Tibial artery (tissue), 4 donors: ENCODE data around the gene PRPF8.

ENCODE experiments used
- DNase-seq, 2 donors: peaks; one replicate each; pipeline ENCODE4 v3.0.0-alpha.2; 2019
- H3K27ac ChIP-seq, 2 donors: fragments of 200-600 bp; sonication (generic) in 1 of 2; 1 replicate in 1 of 2; 2 replicates in 1 of 2; pipeline ENCODE4 v1.5.1; 2018 to 2019; ENCODE audit warnings: mild to moderate bottlenecking in 1 of 2
- H3K27me3 ChIP-seq, 2 donors: fragments of 200-600 bp; sonication (generic) in 1 of 2; one replicate each; pipeline versions ENCODE4 v1.5.1 to v1.6.0; 2016 to 2019
- H3K36me3 ChIP-seq, 3 donors: fragments of 200-600 bp; sonication (generic) in 2 of 3; one replicate each; pipeline ENCODE4 v1.5.1; 2016 to 2019; ENCODE audit warnings: mild to moderate bottlenecking in 2 of 3
- H3K4me1 ChIP-seq, 4 donors: fragments of 200-600 bp; sonication (generic) in 2 of 4; 1 replicate in 3 of 4; 2 replicates in 1 of 4; pipeline ENCODE4 v1.5.1; 2016 to 2019
- H3K4me3 ChIP-seq, 2 donors: fragments of 200-600 bp; sonication (generic) in 1 of 2; 1 replicate in 1 of 2; 2 replicates in 1 of 2; pipeline ENCODE4 v1.5.1; 2018 to 2019; ENCODE audit warnings: mild to moderate bottlenecking in 2 of 2
- H3K9me3 ChIP-seq, 3 donors: fragments of 200-600 bp; sonication (generic) in 1 of 3; one replicate each; pipeline ENCODE4 v1.5.1; 2016 to 2019
- CTCF ChIP-seq, 2 experiments: fragments of 200-600 bp in 1 of 2; fragments of 450-650 bp in 1 of 2; IDR thresholded peaks; one replicate each; pipeline ENCODE4 v1.5.1; 2017 to 2019; ENCODE audit warnings: antibody characterized with exemption in 2 of 2, mild to moderate bottlenecking in 1 of 2, moderate library complexity in 1 of 2
- intact Hi-C: fragments of 100-400 bp; cut with DNase I; formaldehyde crosslinking; loops from one replicate; pipeline ENCODE4 v1.15.0; 2023; ENCODE audit warnings: low total_unique reads

The PRPF8 gene

DNA sequence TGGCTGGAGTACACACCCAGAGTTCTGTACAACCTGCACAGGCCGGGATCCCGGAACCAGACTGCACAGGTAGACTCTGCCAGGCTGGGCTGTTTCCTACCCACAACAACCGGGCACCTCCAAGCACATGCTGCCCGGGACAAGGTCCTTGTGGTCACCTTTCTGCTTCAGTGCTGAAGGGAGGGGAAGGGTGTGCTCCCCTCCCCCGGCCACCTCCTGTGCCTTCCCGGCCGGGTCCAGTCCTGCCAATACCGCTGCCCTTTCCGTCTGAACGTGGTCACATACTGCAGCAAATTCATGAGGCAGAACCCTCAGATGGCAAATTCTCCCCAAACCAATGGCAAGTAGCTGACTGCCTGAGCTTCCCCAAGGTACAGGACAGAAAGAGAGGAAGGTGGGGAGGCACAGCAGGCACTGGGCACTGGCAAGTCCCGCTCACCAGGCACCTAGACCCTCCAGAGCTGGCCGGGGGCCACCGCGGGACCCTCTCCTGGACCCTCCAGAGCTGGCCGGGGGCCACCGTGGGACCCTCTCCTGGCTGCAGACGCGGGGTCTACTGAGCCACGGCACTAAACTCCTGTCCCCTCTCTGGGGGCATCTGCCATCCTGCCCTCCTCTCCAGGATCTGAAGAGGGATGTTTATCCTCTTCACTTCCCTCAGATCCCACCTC, 78.9 kb downstream of the PRPF8 start:
- Histone ChIP-seq H3K4me1 (no peaks in the 10 kb centered on the region), H3K9me3 (no peaks in the 10 kb centered on the region), H3K4me3 (no peak overlapping the region), H3K36me3 (peaks cover 0 to 19% (median 0%) of the 10 kb centered on the region in 3 donors), H3K27ac (no peak overlapping the region), H3K27me3 (no peaks in the 10 kb centered on the region)
- no peak for TF ChIP-seq CTCF (IDR thresholded peaks at IDR 0.05)
- intact Hi-C loops: no loop called here
- DNase-seq: no peak

- no peak for TF ChIP-seq CTCF (IDR thresholded peaks at IDR 0.05)
- Histone ChIP-seq H3K27ac (no peak overlapping the region), H3K27me3 (no peaks in the 10 kb centered on the region), H3K36me3 (peaks cover 0 to 19% (median 0%) of the 10 kb centered on the region in 3 donors), H3K4me1 (no peaks in the 10 kb centered on the region), H3K9me3 (no peaks in the 10 kb centered on the region), H3K4me3 (no peak overlapping the region)
- intact Hi-C loops: no loop called here
- no peak for DNase-seq
Observed at GRCh38 chr17:1604831-1605528, 79.7 kb downstream of the PRPF8 start.

DNA sequence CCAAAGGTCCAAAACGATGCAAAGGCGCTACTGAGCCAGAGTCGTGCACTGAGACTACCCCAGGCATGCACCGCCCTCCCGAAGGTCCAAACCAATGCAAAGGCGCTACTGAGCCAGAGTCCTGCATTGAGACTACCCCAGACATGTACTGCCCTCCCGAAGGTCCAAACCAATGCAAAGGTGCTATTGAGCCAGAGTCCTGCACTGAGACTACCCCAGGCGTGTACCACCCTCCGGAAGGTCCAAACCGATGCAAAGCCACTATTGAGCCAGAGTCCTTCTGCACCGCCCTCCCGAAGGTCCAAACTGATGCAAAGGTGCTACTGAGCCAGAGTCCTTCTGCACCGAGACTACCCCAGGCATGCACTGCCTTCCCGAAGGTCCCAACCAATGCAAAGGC, 83.1 kb downstream of the PRPF8 start:
- peaks cover 0 to 12% (median 0%) of the 10 kb centered on the region in 3 donors for H3K36me3 ChIP-seq
- no peak overlapping the region for H3K27ac ChIP-seq
- no peak for TF ChIP-seq CTCF (IDR thresholded peaks at IDR 0.05)
- H3K4me1 ChIP-seq: no peaks in the 10 kb centered on the region
- H3K9me3 ChIP-seq: no peaks in the 10 kb centered on the region
- no peak for DNase-seq
- intact Hi-C loops: no loop called here
- no peak overlapping the region for H3K4me3 ChIP-seq
- no peaks in the 10 kb centered on the region for H3K27me3 ChIP-seq
